ENCODE measurements around the gene FAM83C.
A peak's percentile ranks its signal among the peaks of the same experiment; 100 is the strongest.

The FAM83C gene

DNA sequence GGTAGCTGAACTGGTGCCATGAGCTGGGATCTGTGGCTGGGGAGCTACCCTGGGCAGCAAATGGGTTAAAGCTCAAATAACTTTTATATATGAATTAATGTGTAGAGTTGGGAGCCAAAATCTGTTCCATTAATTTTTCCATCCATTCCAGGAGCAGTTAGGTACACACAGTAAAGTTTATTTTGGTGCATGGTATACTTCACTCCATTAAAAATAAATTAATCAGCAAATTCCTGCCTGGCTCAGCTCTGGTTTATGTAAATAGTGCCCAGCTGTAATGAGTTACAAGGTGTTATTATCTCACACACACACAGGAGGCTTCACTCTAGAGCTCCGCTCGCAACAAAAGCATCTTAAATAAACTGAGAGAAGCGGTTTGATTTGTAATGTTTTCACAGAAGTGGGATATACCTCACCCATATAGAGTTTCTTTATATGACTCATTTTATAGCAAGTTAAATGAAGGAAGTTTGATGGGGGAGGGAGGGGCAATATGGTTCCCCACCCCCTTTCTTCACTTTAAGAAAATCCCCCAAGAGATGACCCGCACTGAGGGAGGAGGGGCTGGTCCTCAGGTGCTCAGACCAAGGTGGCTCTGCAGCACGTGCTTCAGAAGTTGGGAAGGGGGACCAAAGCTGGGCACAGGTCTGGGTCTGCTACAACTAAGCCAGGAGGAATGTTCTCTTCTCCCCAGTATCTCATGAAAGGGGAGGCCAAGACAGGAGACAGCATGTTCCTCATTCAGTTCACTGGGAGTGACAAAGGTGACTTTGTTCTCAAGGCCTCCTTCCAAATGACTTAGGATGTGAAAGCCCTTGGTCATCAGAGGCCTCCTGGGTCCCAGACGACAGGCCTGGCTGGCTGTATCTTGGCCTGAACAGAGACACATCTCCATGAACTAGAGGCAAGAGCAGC is 10.5 kb upstream of the FAM83C start:
- Mint-ChIP-seq H3K27me3 (no peaks in the 10 kb centered on the region), H3K36me3 (ENCODE audit: insufficient read depth) (peaks cover 4% of the 10 kb centered on the region), H3K27ac (ENCODE audit: low read depth) (no peak overlapping the region), H3K9me3 (no peaks in the 10 kb centered on the region), H3K4me3 (no peak overlapping the region), H3K4me1 (peaks cover 10% of the 10 kb centered on the region)
- ATAC-seq (replicated peaks; ENCODE audit: extremely low read depth, poor library complexity, severe bottlenecking), result no peak
- no peak for DNase-seq (ENCODE audit: low spot score in 2 of 2)

DNA sequence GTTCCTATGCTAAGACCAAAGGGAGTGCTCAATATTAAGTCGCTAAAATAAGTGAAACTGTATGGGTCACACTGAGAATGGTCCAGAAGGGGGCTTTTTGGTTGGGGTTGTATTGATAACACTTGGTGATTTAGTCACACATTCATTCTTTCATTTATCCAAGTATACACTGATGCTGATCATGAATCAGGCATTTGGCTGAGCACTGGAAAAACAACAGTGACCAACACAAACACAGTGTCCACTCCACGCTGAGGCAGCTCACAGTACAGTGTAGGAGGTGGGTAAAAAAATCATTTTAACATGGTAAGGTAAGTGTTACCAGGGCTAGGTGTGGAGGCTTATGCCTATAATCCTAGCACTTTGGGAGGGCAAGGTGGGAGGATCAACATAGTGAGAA is 9.2 kb upstream of the FAM83C start:
- Mint-ChIP-seq H3K36me3 (ENCODE audit: insufficient read depth) (peaks cover 3% of the 10 kb centered on the region), H3K27ac (ENCODE audit: low read depth) (no peak overlapping the region), H3K4me1 (peaks cover 10% of the 10 kb centered on the region), H3K27me3 (no peaks in the 10 kb centered on the region), H3K4me3 (no peak overlapping the region), H3K9me3 (no peaks in the 10 kb centered on the region)
- ATAC-seq (replicated peaks; ENCODE audit: extremely low read depth, poor library complexity, severe bottlenecking), result no peak
- no peak for DNase-seq (ENCODE audit: low spot score in 2 of 2)

DNA sequence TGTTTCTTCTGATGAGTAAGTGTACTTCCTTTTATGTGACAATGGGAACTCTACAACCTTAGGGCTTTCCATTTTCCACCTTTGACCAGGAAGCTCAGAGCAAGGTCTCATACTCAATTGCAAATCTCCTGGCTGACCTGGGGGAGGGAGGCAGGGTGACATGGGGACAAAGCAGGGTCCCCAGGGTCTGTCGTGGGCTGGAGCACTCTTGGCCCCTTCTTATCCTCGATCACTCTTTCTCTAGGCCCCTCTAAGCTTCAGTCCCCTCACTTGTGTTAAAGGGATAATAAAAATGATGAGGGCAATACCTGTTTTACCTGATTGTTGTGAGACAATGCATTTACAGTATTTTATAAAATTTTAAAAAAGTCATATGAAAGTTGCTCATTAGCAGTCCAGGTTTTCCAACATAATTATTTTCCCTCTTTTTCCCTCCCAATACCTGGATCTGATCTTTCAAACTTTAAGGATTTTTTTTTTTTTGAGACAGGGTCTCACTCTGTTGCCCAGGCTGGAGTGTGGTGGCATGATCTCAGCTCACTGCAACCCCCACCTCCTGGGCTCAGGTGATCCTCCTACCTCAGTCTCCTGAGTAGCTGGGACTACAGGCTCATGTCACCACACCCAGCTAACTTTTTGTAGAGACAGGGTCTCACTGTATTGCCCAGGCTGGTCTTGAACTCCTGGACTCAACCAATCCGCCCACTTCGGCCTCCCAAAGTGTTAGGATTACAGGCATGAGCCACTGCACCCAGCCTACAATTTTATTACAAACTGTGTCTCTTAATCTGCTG is 8.4 kb upstream of the FAM83C start:
- no peak overlapping the region for H3K27ac Mint-ChIP-seq (ENCODE audit: low read depth)
- DNase-seq (ENCODE audit: low spot score in 2 of 2), result no peak
- peaks cover 1% of the 10 kb centered on the region for H3K36me3 Mint-ChIP-seq (ENCODE audit: insufficient read depth)
- peaks cover 5% of the 10 kb centered on the region for H3K27me3 Mint-ChIP-seq
- no peak for ATAC-seq (replicated peaks; ENCODE audit: extremely low read depth, poor library complexity, severe bottlenecking)
- H3K4me3 Mint-ChIP-seq, result no peak overlapping the region
- no peaks in the 10 kb centered on the region for H3K9me3 Mint-ChIP-seq
- peaks cover 10% of the 10 kb centered on the region for H3K4me1 Mint-ChIP-seq

DNA sequence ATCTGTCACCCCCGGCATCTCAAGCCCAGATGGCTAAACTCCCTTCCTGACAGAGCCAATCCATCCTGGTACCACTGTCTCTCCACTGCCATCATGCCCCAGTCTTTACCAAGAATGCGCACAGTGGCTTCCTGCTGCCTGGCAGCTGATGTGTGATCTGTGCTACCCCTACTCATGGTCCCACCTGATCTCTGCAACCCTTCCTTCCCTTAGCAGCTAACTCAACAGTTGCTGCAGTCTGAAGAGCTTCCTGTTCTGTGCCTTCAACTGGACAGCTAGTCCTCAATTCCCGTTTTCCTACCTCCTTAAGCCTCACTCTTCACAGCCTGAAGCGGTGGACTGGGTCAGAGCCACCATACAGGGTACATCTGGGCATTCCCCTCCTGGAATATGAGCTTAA is 7.6 kb upstream of the FAM83C start:
- H3K4me3 Mint-ChIP-seq, result no peak overlapping the region
- H3K36me3 Mint-ChIP-seq (ENCODE audit: insufficient read depth), result peaks cover 1% of the 10 kb centered on the region
- H3K27me3 Mint-ChIP-seq, result peaks cover 14% of the 10 kb centered on the region
- peak overlapping the region; percentile 17 for H3K27ac Mint-ChIP-seq (ENCODE audit: low read depth)
- DNase-seq (ENCODE audit: low spot score in 2 of 2) (no peak), ATAC-seq (replicated peaks; ENCODE audit: extremely low read depth, poor library complexity, severe bottlenecking) (no peak)
- H3K9me3 Mint-ChIP-seq, result no peaks in the 10 kb centered on the region
- H3K4me1 Mint-ChIP-seq, result peaks cover 16% of the 10 kb centered on the region

DNA sequence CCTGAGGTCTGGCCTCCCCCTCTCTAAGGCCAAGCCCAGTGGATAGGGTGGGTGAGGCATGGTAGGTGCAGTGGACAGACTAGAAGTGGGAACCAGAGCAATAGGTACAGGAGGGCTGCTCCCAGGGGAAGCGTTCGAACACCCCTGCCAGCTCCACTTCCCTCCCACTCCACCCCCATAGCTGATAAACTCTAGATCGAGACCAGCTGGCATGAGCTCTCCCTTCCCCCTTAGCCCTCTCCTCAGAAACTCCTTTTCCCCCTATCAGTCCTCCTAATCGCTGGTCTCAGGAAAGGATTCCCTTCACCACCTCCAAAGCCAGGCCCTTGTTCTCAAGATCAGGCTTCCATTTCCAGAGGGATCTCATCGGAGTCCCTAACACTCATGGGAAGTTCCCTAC is 6.0 kb upstream of the FAM83C start:
- Mint-ChIP-seq H3K4me1 (peaks cover 5% of the 10 kb centered on the region), H3K4me3 (no peak overlapping the region), H3K36me3 (ENCODE audit: insufficient read depth) (no peaks in the 10 kb centered on the region), H3K9me3 (no peaks in the 10 kb centered on the region), H3K27me3 (peaks cover 28% of the 10 kb centered on the region), H3K27ac (ENCODE audit: low read depth) (no peak overlapping the region)
- ATAC-seq (replicated peaks; ENCODE audit: extremely low read depth, poor library complexity, severe bottlenecking) (no peak), DNase-seq (ENCODE audit: low spot score in 2 of 2) (no peak)

DNA sequence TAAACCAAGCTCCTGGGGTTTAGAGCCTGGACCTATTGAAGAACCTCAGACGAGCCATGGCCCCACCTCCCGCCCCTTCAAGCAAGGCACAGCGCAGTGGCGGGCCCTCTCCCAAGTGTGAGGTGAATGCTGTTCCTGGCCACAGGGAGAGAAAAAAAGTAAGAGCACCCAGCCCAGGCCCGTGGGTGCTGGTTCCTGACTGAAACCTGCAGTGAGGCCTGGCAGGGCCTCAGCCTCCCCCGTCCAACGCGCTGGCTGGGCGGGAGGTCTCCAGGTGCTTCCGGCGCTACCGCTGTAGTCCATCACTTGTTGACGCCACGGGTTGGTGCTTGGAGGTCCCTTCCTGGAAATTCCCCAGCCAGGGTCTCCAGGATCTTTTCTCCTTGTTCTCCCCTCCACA is 5.5 kb upstream of the FAM83C start:
- Mint-ChIP-seq H3K9me3 (no peaks in the 10 kb centered on the region), H3K4me1 (peaks cover 5% of the 10 kb centered on the region), H3K27me3 (peaks cover 33% of the 10 kb centered on the region), H3K4me3 (no peak overlapping the region), H3K27ac (ENCODE audit: low read depth) (no peak overlapping the region), H3K36me3 (ENCODE audit: insufficient read depth) (no peaks in the 10 kb centered on the region)
- no peak for DNase-seq (ENCODE audit: low spot score in 2 of 2)
- ATAC-seq (replicated peaks; ENCODE audit: extremely low read depth, poor library complexity, severe bottlenecking), result no peak

DNA sequence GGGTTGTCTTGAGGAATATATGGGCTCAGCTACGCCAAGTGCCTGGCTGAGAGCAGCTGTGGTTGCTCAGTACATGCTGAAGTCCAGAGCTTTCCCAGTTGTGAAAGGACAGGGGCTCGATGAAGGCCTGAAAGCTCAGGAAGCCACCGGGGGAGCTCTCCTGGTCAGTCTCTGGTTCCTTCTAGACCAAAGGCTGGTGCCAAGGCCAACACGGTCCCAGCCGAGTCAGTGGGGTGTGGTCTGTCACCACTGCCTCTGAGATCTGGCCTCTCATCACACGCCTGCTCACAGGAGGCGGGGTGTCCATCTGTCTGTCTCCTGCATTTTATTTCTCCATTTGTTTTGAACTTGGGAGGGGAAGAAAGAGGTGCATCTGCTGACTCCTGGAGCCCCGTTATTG is 4.9 kb upstream of the FAM83C start:
- Mint-ChIP-seq H3K9me3 (no peaks in the 10 kb centered on the region), H3K27me3 (peaks cover 38% of the 10 kb centered on the region), H3K27ac (ENCODE audit: low read depth) (no peak overlapping the region)

DNA sequence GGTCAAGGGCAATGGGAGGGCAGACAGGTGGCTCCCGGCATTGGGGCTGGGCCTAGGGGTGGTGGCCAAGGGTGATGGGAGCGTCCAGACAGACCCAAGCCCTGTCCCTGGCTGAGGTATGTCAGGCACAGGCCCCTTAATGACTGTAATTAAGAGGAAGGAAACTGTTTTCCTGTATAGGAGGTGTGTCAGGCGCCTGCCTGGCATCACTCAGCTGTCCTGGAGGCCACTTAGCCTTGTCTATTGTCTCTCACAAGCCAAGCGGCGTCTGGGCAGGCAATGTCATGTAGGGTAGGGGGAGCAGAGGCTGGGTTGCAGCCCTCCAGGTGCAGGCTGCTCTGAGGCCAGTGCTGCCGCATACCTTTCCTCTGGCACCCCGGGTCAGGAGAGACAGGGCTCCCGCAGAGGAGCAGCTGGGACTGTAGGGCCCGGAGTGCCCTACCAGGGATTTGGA is 3.9 kb upstream of the FAM83C start:
- H3K4me1 Mint-ChIP-seq, result peaks cover 5% of the 10 kb centered on the region
- H3K27me3 Mint-ChIP-seq, result peaks cover 38% of the 10 kb centered on the region
- DNase-seq (ENCODE audit: low spot score in 2 of 2) (no peak), ATAC-seq (replicated peaks; ENCODE audit: extremely low read depth, poor library complexity, severe bottlenecking) (no peak)
- H3K27ac Mint-ChIP-seq (ENCODE audit: low read depth), result no peak overlapping the region
- H3K4me3 Mint-ChIP-seq, result no peak overlapping the region
- H3K9me3 Mint-ChIP-seq, result no peaks in the 10 kb centered on the region
- H3K36me3 Mint-ChIP-seq (ENCODE audit: insufficient read depth), result no peaks in the 10 kb centered on the region

More for the DNA sequence above, 4.9 kb upstream of the FAM83C start:
- no peaks in the 10 kb centered on the region for H3K36me3 Mint-ChIP-seq (ENCODE audit: insufficient read depth)
- DNase-seq (ENCODE audit: low spot score in 2 of 2) (no peak), ATAC-seq (replicated peaks; ENCODE audit: extremely low read depth, poor library complexity, severe bottlenecking) (no peak)
- peaks cover 5% of the 10 kb centered on the region for H3K4me1 Mint-ChIP-seq
- H3K4me3 Mint-ChIP-seq, result no peak overlapping the region

DNA sequence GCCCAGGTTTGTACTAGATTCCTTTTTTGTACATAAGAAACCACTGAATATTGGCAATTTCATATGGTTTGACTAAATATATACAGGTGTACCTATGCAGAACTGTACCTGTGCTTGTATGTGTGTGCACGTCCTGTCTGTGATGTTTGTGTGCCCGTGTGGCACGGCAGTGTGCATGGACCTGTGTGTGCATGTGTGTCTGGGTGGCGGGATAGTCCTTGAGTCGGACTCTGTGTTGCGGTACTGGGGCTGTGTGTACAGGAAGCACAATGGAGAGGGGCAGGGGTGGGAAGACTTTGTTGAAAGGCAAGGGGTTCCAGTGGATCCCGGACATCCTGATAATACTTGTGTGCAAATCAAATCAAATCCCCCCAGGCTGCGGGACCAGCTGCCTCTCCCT is 3.4 kb upstream of the FAM83C start:
- Mint-ChIP-seq H3K4me1 (peaks cover 5% of the 10 kb centered on the region), H3K36me3 (ENCODE audit: insufficient read depth) (no peaks in the 10 kb centered on the region), H3K27ac (ENCODE audit: low read depth) (no peak overlapping the region), H3K27me3 (peaks cover 41% of the 10 kb centered on the region), H3K9me3 (no peaks in the 10 kb centered on the region), H3K4me3 (no peak overlapping the region)
- ATAC-seq (replicated peaks; ENCODE audit: extremely low read depth, poor library complexity, severe bottlenecking) (no peak), DNase-seq (ENCODE audit: low spot score in 2 of 2) (no peak)

DNA sequence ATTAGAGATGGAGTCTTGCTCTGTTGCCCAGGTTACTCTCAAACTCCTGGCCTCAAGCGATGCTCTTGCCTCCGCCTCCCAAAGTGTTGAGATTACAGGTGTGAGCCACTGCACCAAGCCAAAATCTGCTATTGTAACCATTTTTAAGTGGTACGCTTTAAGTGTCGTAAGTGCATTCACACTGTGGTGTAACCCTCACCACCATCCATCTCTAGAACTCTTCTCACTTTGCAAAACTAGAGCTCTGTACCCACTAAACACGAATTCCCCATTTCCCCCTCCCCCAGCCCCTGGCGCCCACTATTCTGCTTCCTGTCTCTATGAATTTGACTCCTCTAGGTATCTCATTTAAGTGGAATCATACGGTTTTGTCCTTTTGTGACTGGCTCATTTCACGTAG is 2.8 kb upstream of the FAM83C start:
- DNase-seq (ENCODE audit: low spot score in 2 of 2) (no peak), ATAC-seq (replicated peaks; ENCODE audit: extremely low read depth, poor library complexity, severe bottlenecking) (peak; percentile 58)
- Mint-ChIP-seq H3K27me3 (peaks cover 47% of the 10 kb centered on the region), H3K4me1 (peaks cover 5% of the 10 kb centered on the region), H3K4me3 (no peak overlapping the region), H3K27ac (ENCODE audit: low read depth) (no peak overlapping the region), H3K36me3 (ENCODE audit: insufficient read depth) (no peaks in the 10 kb centered on the region), H3K9me3 (no peaks in the 10 kb centered on the region)

DNA sequence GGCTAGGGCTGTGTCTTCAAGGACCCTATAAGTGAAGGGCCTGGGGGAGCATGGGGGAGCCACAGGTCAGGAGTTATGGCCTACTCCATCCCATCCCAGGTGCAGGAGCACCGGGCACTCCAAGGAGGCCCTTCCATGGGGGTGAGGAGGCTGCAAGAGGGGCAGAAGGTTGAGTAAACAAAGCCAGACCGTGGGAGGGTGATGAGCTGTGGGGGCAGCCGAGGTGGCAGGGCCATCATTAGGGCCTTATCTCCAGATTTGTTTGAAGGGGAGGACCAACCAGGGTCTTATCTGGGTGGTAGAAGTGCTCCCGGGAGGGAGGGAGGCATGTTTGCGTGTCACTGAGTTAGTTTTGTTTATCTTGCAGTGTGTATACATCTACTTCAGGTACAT is 2.1 kb upstream of the FAM83C start:
- DNase-seq (ENCODE audit: low spot score in 2 of 2) (no peak), ATAC-seq (replicated peaks; ENCODE audit: extremely low read depth, poor library complexity, severe bottlenecking) (no peak)
- no peaks in the 10 kb centered on the region for H3K36me3 Mint-ChIP-seq (ENCODE audit: insufficient read depth)
- no peak overlapping the region for H3K4me3 Mint-ChIP-seq
- H3K9me3 Mint-ChIP-seq, result no peaks in the 10 kb centered on the region
- H3K27me3 Mint-ChIP-seq, result peaks cover 48% of the 10 kb centered on the region
- peaks cover 5% of the 10 kb centered on the region for H3K4me1 Mint-ChIP-seq
- no peak overlapping the region for H3K27ac Mint-ChIP-seq (ENCODE audit: low read depth)

DNA sequence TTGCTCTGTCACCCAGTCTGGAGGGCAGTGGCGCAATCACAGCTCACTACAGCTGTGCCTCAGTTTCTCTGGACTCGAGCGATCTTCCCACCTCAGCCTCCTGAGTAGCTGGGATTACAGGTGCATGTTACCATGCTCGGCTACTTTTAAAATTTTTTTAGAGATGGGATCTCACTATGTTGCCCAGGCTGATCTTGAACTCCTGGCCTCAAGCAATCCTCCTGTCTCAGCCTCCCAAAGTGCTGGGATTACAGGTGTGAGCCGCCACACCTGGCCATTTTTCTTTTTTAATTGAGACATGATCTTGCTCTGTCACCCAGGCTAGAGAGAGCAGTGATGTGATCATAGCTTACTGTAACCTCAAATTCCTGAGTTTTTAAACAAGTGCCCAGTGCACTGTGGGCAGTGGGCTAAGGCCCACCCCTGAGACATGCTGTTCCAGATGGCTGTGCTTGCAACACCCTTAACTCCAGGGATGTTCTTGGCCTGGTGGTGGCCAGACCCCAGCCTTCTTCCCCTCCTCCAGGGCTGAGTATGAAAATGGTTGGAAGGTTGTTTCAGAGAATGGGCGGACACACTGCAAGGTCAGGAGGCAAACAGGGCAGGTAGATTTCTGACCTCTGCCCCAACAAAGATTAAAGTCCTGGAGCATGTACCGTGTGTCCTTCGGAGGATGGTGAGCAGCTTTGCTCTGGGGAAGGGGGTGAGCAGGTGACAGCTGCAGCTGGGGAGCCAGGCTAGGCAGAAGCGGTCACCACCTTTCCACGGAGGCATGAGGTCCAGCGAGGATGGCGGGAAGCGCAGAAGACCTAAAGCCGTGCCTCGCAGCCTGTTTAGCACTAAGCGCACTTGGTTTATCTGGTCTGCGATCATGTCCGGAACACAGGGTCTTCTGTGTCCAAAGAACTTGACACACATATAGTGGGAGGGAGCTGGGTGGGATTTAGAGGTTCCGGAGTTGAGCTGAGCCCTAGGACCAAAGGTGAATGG is 1.4 kb upstream of the FAM83C start:
- no peak for DNase-seq (ENCODE audit: low spot score in 2 of 2)
- Mint-ChIP-seq H3K4me3 (no peak overlapping the region), H3K36me3 (ENCODE audit: insufficient read depth) (no peaks in the 10 kb centered on the region), H3K4me1 (peaks cover 5% of the 10 kb centered on the region), H3K9me3 (no peaks in the 10 kb centered on the region), H3K27ac (ENCODE audit: low read depth) (no peak overlapping the region), H3K27me3 (peaks cover 48% of the 10 kb centered on the region)
- ATAC-seq (replicated peaks; ENCODE audit: extremely low read depth, poor library complexity, severe bottlenecking), result no peak

All from central memory CD8-positive, alpha-beta T cell (primary cell).